Measurements from ENCODE around the gene SUMF1. TPM values are rescaled to one million over a fixed set of nuclear protein-coding genes. Genes with fewer than 3 reads are reported as not detected.

SUMF1 gene
- total and polyA plus RNA-seq, 2 of the 13 experiments (the other 11 are each of a cell fraction or from before 2014, with no cell fraction given): 18.5 to 28.9 TPM

GRCh38 chr3:4466741-4467521 is at the start of gene SUMF1 (continued):
- TF ChIP-seq, protein P1, sequence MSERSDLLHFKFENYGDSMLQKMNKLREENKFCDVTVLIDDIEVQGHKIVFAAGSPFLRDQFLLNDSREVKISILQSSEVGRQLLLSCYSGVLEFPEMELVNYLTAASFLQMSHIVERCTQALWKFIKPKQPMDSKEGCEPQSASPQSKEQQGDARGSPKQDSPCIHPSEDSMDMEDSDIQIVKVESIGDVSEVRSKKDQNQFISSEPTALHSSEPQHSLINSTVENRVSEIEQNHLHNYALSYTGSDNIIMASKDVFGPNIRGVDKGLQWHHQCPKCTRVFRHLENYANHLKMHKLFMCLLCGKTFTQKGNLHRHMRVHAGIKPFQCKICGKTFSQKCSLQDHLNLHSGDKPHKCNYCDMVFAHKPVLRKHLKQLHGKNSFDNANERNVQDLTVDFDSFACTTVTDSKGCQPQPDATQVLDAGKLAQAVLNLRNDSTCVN (CRISPR knock-in tag; IDR thresholded peaks at IDR 0.05; ENCODE audit: borderline replicate concordance): 0 out of 2 replicates have a peak, but pooled peaks have one; percentile 55
- TF ChIP-seq, protein P2, sequence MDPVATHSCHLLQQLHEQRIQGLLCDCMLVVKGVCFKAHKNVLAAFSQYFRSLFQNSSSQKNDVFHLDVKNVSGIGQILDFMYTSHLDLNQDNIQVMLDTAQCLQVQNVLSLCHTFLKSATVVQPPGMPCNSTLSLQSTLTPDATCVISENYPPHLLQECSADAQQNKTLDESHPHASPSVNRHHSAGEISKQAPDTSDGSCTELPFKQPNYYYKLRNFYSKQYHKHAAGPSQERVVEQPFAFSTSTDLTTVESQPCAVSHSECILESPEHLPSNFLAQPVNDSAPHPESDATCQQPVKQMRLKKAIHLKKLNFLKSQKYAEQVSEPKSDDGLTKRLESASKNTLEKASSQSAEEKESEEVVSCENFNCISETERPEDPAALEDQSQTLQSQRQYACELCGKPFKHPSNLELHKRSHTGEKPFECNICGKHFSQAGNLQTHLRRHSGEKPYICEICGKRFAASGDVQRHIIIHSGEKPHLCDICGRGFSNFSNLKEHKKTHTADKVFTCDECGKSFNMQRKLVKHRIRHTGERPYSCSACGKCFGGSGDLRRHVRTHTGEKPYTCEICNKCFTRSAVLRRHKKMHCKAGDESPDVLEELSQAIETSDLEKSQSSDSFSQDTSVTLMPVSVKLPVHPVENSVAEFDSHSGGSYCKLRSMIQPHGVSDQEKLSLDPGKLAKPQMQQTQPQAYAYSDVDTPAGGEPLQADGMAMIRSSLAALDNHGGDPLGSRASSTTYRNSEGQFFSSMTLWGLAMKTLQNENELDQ (CRISPR knock-in tag; IDR thresholded peaks at IDR 0.05; ENCODE audit: borderline replicate concordance): peak; percentile 77; the same call in 1 of the 2 replicates
- TF ChIP-seq NFKB2 (CRISPR knock-in tag; IDR thresholded peaks at IDR 0.05; ENCODE audit: borderline replicate concordance): peak; percentile 95; the same call in 1 of the 2 replicates
- TF ChIP-seq POLR2AphosphoS2 (IDR thresholded peaks at IDR 0.05; ENCODE audit: low read depth, low read length): no peak
- no peak for TF ChIP-seq ZBTB21 (CRISPR knock-in tag; IDR thresholded peaks at IDR 0.05)
- TF ChIP-seq ZNF598 (CRISPR knock-in tag; IDR thresholded peaks at IDR 0.05; ENCODE audit: borderline replicate concordance): peak; percentile 91; the same call in 1 of the 2 replicates
- no peak for TF ChIP-seq ZNF674 (CRISPR knock-in tag; IDR thresholded peaks at IDR 0.05; ENCODE audit: low read depth)
- TF ChIP-seq ZNF280D (CRISPR knock-in tag; IDR thresholded peaks at IDR 0.05): peak; percentile 87; the same call in 1 of the 2 replicates
- no peak; the same call in 1 of the 2 replicates for TF ChIP-seq ZNF124 (CRISPR knock-in tag; IDR thresholded peaks at IDR 0.05)
- TF ChIP-seq EEA1 (CRISPR knock-in tag; IDR thresholded peaks at IDR 0.05; ENCODE audit: borderline replicate concordance): peak; percentile 80; the same call in 1 of the 2 replicates
- no peak for TF ChIP-seq EZH2 (conservative IDR thresholded peaks at IDR 0.05; ENCODE audit: low read depth, low read length)
- TF ChIP-seq SKIL (CRISPR knock-in tag; IDR thresholded peaks at IDR 0.05; ENCODE audit: borderline replicate concordance): no peak
- TF ChIP-seq TBX2 (CRISPR knock-in tag; IDR thresholded peaks at IDR 0.05; ENCODE audit: borderline replicate concordance): peak; percentile 68
- TF ChIP-seq ZNF549 (CRISPR knock-in tag; IDR thresholded peaks at IDR 0.05): peak; percentile 69; the same call in 1 of the 2 replicates
- TF ChIP-seq TAF15 (IDR thresholded peaks at IDR 0.05; ENCODE audit: low read depth, low read length, poor library complexity, severe bottlenecking): no peak
- TF ChIP-seq NCOR1 (IDR thresholded peaks at IDR 0.05; ENCODE audit: borderline replicate concordance, low read length): no peak; the same call in 1 of the 2 replicates
- TF ChIP-seq, protein P3, sequence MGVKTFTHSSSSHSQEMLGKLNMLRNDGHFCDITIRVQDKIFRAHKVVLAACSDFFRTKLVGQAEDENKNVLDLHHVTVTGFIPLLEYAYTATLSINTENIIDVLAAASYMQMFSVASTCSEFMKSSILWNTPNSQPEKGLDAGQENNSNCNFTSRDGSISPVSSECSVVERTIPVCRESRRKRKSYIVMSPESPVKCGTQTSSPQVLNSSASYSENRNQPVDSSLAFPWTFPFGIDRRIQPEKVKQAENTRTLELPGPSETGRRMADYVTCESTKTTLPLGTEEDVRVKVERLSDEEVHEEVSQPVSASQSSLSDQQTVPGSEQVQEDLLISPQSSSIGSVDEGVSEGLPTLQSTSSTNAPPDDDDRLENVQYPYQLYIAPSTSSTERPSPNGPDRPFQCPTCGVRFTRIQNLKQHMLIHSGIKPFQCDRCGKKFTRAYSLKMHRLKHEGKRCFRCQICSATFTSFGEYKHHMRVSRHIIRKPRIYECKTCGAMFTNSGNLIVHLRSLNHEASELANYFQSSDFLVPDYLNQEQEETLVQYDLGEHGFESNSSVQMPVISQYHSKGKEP (CRISPR knock-in tag; IDR thresholded peaks at IDR 0.05): peak; percentile 35; the same call in 1 of the 2 replicates
